B cell (primary cell): ENCODE data around the gene STRADA. TPM values are rescaled to one million over a fixed set of nuclear protein-coding genes. Genes with fewer than 3 reads are reported as not detected.

Source experiments
- ATAC-seq: fragments of 200-7000 bp; cut with Tn5 transposase; one replicate; pipeline ENCODE4 v1.10.0; 2021; ENCODE audit warnings: low read depth, mild to moderate bottlenecking, moderate number of reproducible peaks, moderate library complexity
- CTCF ChIA-PET: fragments of 350-600 bp; sonication (Branson Sonifier 250); formaldehyde crosslinking; loops from one replicate; lab custom pipeline; 2021; ENCODE audit warnings: antibody characterized with exemption, inconsistent platforms; lab: Charles Lee
- POLR2A ChIA-PET: fragments of 350-600 bp; sonication (Branson Sonifier 250); formaldehyde crosslinking; loops from one replicate; lab custom pipeline; 2021; ENCODE audit warnings: antibody characterized with exemption; lab: Charles Lee
- DNase-seq: peaks from one replicate; pipeline ENCODE4 v3.0.0; 2013
- H2AFZ ChIP-seq: 2 replicates; pipeline ENCODE4 v1.6.1; 2012; ENCODE audit warnings: mild to moderate bottlenecking, low read depth, low read length; ENCODE audit not compliant: insufficient read depth, poor library complexity, severe bottlenecking
- H3K27ac ChIP-seq, 2 donors: 1 replicate in 1 of 2; 2 replicates in 1 of 2; pipeline ENCODE4 v1.5.1; 2012 to 2013; ENCODE audit warnings: low read length in 2 of 2, mild to moderate bottlenecking in 2 of 2, moderate library complexity in 1 of 2
- H3K27me3 ChIP-seq, 4 experiments: fragments of 200-600 bp in 1 of 4; sonication (generic) in 1 of 4; replicated peaks in 1 of 4; 1 replicate in 2 of 4; 2 replicates in 2 of 4; pipeline versions ENCODE4 v1.6.1 to v1.7.0; 2013 to 2016; ENCODE audit warnings: low read length in 3 of 4, mild to moderate bottlenecking in 2 of 4, mixed read lengths in 1 of 4, moderate library complexity in 1 of 4; ENCODE audit not compliant: insufficient read depth in 4 of 4, control insufficient read depth in 3 of 4; ENCODE audit errors: control extremely low read depth in 1 of 4
- H3K36me3 ChIP-seq, 2 experiments: replicated peaks in 1 of 2; 1 replicate in 1 of 2; 2 replicates in 1 of 2; pipeline versions ENCODE4 v1.6.1 to v1.7.1; 2013; ENCODE audit warnings: low read length in 1 of 2; ENCODE audit not compliant: insufficient read depth in 2 of 2, control insufficient read depth in 1 of 2; ENCODE audit errors: control extremely low read depth in 1 of 2, extremely low read depth in 1 of 2
- H3K4me1 ChIP-seq, 2 donors: fragments of 200-600 bp in 1 of 2; sonication (generic) in 1 of 2; 1 replicate in 1 of 2; 2 replicates in 1 of 2; pipeline versions ENCODE4 v1.5.1 to v1.6.1; 2013 to 2017; ENCODE audit warnings: low read length in 2 of 2; ENCODE audit not compliant: control insufficient read depth in 2 of 2, insufficient read depth in 2 of 2
- H3K4me2 ChIP-seq: replicated peaks from 2 replicates; pipeline ENCODE3; 2012; ENCODE audit warnings: mild to moderate bottlenecking, low read depth, low read length; ENCODE audit not compliant: poor library complexity, severe bottlenecking
- H3K4me3 ChIP-seq, 5 experiments: fragments of 200-600 bp in 1 of 5; sonication (generic) in 1 of 5; 1 replicate in 3 of 5; 2 replicates in 2 of 5; pipeline versions ENCODE4 v1.5.1 to v1.7.0; 2011 to 2016; ENCODE audit warnings: low read length in 4 of 5, mild to moderate bottlenecking in 4 of 5, low read depth in 2 of 5, control low read depth in 1 of 5, moderate library complexity in 1 of 5; ENCODE audit not compliant: insufficient read depth in 1 of 5; ENCODE audit errors: control extremely low read depth in 1 of 5, extremely low read depth in 1 of 5
- H3K79me2 ChIP-seq: fragments of 200-600 bp; sonication (generic); one replicate; pipeline ENCODE4 v1.6.0; 2016; ENCODE audit warnings: low read length; ENCODE audit not compliant: control insufficient read depth, insufficient read depth
- H3K9ac ChIP-seq: fragments of 200-600 bp; sonication (generic); 2 replicates; pipeline ENCODE4 v1.6.1; 2017; ENCODE audit warnings: mild to moderate bottlenecking, low read length, moderate library complexity
- H3K9me3 ChIP-seq, 3 donors: one replicate each; pipeline versions ENCODE4 v1.6.1 to v1.7.1; 2013; ENCODE audit warnings: low read length in 2 of 3; ENCODE audit not compliant: control insufficient read depth in 2 of 3, insufficient read depth in 1 of 3; ENCODE audit errors: control extremely low read depth in 1 of 3
- H4K20me1 ChIP-seq: 2 replicates; pipeline ENCODE4 v1.6.0; 2012; ENCODE audit warnings: mild to moderate bottlenecking, low read length; ENCODE audit not compliant: insufficient read depth, control insufficient read depth, poor library complexity, severe bottlenecking
- H3K27ac Mint-ChIP-seq: one replicate; pipeline ENCODE4 v1.8.0; 2021; ENCODE audit warnings: mixed read lengths
- H3K27me3 Mint-ChIP-seq: one replicate; pipeline ENCODE4 v1.8.0; 2021; ENCODE audit warnings: mixed read lengths
- H3K4me1 Mint-ChIP-seq: one replicate; pipeline ENCODE4 v1.8.0; 2021; ENCODE audit warnings: mixed read lengths
- H3K4me3 Mint-ChIP-seq: one replicate; pipeline ENCODE4 v1.8.0; 2021; ENCODE audit warnings: mixed read lengths
- H3K9me3 Mint-ChIP-seq: one replicate; pipeline ENCODE4 v1.8.0; 2022; ENCODE audit warnings: mixed read lengths; ENCODE audit not compliant: insufficient read depth
- CTCF ChIP-seq: fragments of 200-600 bp; IDR thresholded peaks from one replicate; pipeline ENCODE4 v1.8.0; 2022; ENCODE audit warnings: antibody characterized with exemption, mild to moderate bottlenecking
- EZH2 ChIP-seq: IDR thresholded peaks from 2 replicates; pipeline ENCODE4 v1.6.1; 2012; ENCODE audit warnings: borderline replicate concordance, low read depth, mild to moderate bottlenecking, moderate library complexity, low read length; ENCODE audit not compliant: insufficient read depth, poor library complexity, severe bottlenecking
- WGBS: methylation state at CpG from one replicate; pipeline ENCODE4 v1.1.5; 2013; ENCODE audit warnings: missing lambda C conversion rate; ENCODE audit not compliant: insufficient coverage; 5-methylcytosine and 5-hydroxymethylcytosine counted together
- intact Hi-C: fragments of 100-400 bp; cut with micrococcal nuclease; formaldehyde crosslinking; loops from one replicate; pipeline ENCODE4 v1.10.0; 2022
- polyA plus RNA-seq: library from polyadenylated mRNA; depleted of rRNA; stranded (reverse); fragments of >200 nt; gene quantifications from 2 replicates; pipeline ENCODE4 v1.2.3, GENCODE V29; 2012
- total RNA-seq, 2 donors: library from RNA; stranded (reverse); fragments of 120-200 nt in 1 of 2; gene quantifications; 1 replicate in 1 of 2; 2 replicates in 1 of 2; pipeline versions ENCODE4 v1.2.3 to v1.2.4, GENCODE V29; 2013 to 2022

The STRADA gene
- total and polyA plus RNA-seq, 2 donors (not counting 1 experiment from before 2014, with no cell fraction given), result 48.1 to 93.2 TPM

GRCh38 chr17:63679214-63679613, 62.4 kb downstream of the STRADA start:
- intact Hi-C loops, result no loop called here
- Mint-ChIP-seq H3K9me3 (no peaks in the 10 kb centered on the region), H3K4me1 (peaks cover 8% of the 10 kb centered on the region), H3K27me3 (no peaks in the 10 kb centered on the region), H3K27ac (no peak overlapping the region), H3K4me3 (no peak overlapping the region)
- DNase-seq (no peak), ATAC-seq (no peak)
- peaks cover 0 to 5% (median 0%) of the 10 kb centered on the region in 3 donors for H3K9me3 ChIP-seq
- H3K4me2 ChIP-seq, result no peak overlapping the region
- no peaks in the 10 kb centered on the region for H3K27me3 ChIP-seq
- 100% methylated on average over 2 of the region's 5 CpGs for WGBS
- ChIA-PET CTCF (no interaction called here), POLR2A (no interaction called here)
- H3K9ac ChIP-seq, result no peak overlapping the region
- H4K20me1 ChIP-seq, result no peaks in the 10 kb centered on the region
- H3K36me3 ChIP-seq, result peaks cover 7 to 66% of the 10 kb centered on the region in 2 experiments
- TF ChIP-seq EZH2, result no peak
- no peak for TF ChIP-seq CTCF
- no peak overlapping the region for H3K27ac ChIP-seq
- H2AFZ ChIP-seq, result no peak overlapping the region
- peaks cover 11% of the 10 kb centered on the region for H3K79me2 ChIP-seq
- H3K4me1 ChIP-seq, result peaks cover 0 to 5% of the 10 kb centered on the region in 2 donors
- no peak overlapping the region for H3K4me3 ChIP-seq

- H3K4me2 ChIP-seq, result no peak overlapping the region
Measured at GRCh38 chr17:63676584-63676983, 65.0 kb downstream of the STRADA start.

More at GRCh38 chr17:63676584-63676983, 65.0 kb downstream of the STRADA start:
- ATAC-seq (no peak), DNase-seq (no peak)
- H3K27ac ChIP-seq, result no peak overlapping the region
- WGBS, result 59% methylated on average over 3 of the region's 3 CpGs
- POLR2A ChIA-PET, result no interaction called here
- no peak overlapping the region for H3K4me3 Mint-ChIP-seq
- H3K4me1 Mint-ChIP-seq, result peaks cover 8% of the 10 kb centered on the region
- no peak for TF ChIP-seq EZH2
- peaks cover 3 to 67% of the 10 kb centered on the region in 2 experiments for H3K36me3 ChIP-seq
- peaks cover 0 to 5% of the 10 kb centered on the region in 2 donors for H3K4me1 ChIP-seq
- H3K4me3 ChIP-seq, result no peak overlapping the region
- H3K79me2 ChIP-seq, result peaks cover 7% of the 10 kb centered on the region
- no peak overlapping the region for H2AFZ ChIP-seq
- no peaks in the 10 kb centered on the region for H3K9me3 Mint-ChIP-seq
- no peaks in the 10 kb centered on the region for H3K27me3 ChIP-seq
- CTCF ChIA-PET, result interaction anchor here (0.7 to 5.3 kb wide), 3 partner anchors 14 to 33 kb away, joined by 3 to 22 read pairs (median 3); no protein-coding TSS in a partner anchor
- H3K9me3 ChIP-seq, result no peaks in the 10 kb centered on the region
- H3K9ac ChIP-seq, result no peak overlapping the region
- no peaks in the 10 kb centered on the region for H3K27me3 Mint-ChIP-seq
- intact Hi-C loops, result no loop called here
- no peak overlapping the region for H3K27ac Mint-ChIP-seq
- H4K20me1 ChIP-seq, result no peaks in the 10 kb centered on the region
